HG02885 (cell line): ENCODE data around the gene NAXD.

ENCODE experiments used
- ATAC-seq: cut with Tn5 transposase; IDR thresholded peaks from one replicate; pipeline ENCODE4 v1.9.1; 2021; ENCODE audit warnings: mild to moderate bottlenecking; ENCODE audit not compliant: unreplicated experiment, poor library complexity

NAXD gene

GRCh38 chr13:110685305-110686020, 70.1 kb downstream of the NAXD start:
- ATAC-seq: no peak

DNA sequence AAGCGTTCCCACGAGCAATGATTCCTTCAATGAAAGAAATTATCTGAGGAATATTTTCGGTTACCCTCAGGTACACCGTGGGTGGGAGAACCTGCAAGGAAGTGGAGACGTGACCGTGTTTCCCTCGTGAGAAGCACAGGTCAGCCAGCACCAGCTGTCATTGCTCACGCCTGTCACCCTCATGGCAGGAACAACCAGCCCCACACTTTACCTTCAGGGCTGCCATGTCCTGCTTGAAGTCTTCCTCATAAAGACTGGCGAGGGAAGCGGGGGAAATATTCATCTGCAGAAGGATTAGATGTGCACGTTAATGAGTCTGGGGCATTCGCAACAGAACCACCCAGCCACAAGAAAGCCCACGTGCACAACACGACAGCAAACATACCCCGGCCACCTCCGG, 72.4 kb downstream of the NAXD start:
- no peak for ATAC-seq

DNA sequence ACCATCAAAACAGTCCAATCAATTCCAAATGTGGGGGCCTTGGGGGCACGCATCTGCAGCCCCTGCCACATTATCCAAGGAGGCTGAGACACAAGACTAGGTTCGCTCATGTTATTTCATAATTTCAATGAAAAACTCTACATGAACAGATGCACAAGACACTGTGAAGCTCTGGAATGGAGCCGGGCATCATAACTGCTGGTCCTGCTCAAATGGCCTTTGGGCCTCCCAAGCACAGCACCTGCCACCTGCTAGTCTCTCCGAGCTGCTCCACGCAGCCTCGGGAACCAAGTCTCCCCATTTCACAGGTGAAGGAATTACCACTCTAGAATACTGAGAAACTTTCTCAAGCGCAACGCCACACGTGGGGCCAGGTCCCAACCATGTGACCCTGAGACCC, 73.7 kb downstream of the NAXD start:
- ATAC-seq: no peak
